A204.1 (cell line): ENCODE measurements around the gene HNRNPH3.
"Not testable (repeated sequence)": the region's sequence is repeated elsewhere in the genome, so short reads cannot be mapped to it uniquely, and the experiment has no call there.

Experiments used
- FAIRE-seq: peaks from 2 replicates; lab custom pipeline; 2012; peaks lifted over from hg19 to GRCh38; lab: Jason Lieb, UNC

HNRNPH3 gene, protein sequence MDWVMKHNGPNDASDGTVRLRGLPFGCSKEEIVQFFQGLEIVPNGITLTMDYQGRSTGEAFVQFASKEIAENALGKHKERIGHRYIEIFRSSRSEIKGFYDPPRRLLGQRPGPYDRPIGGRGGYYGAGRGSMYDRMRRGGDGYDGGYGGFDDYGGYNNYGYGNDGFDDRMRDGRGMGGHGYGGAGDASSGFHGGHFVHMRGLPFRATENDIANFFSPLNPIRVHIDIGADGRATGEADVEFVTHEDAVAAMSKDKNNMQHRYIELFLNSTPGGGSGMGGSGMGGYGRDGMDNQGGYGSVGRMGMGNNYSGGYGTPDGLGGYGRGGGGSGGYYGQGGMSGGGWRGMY

DNA sequence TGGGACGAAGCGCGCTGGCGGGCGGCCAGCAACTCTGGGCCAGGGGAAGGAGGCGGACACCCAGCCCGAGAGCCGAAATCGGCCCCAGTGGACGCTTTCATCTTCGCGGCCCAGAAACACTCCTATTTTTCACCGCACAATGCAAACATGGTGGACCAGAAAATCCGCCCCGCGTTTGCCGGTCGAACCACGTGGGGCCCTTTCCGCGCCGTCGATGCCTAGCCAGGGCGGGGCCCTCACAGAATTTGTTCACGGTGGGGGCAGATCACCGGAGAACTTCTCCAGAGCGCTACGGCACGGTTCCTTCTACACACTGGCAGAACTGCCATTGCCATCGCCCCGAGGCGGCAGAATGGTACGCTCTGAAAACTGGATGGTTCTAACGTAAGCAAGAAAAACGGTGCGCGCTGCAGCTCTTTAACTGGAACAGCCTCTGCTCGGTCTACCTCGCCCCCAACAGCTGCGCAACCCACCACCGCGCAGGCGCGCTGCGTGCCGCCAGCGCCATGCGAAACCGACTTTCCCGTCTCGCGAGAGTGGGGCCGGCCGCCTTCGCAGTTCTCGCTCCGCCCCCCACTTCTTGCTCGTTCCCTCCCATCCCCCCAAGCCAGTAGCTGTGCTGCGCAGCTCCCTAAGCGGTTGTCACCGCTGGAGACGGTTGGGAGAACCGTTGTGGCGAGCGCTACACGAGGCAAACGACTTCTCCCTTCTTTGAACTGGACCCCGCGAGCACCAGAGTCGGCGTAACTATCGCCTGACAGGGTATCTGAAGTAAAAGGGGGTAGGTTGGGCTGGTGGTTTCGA is at the start of gene HNRNPH3:
Gene HNRNPH3, plus strand, starts transcription at position 610 of the 804 bp plus-strand sequence. CDS start 5,158 bp downstream, outside the sequence.
- peak; percentile 27 for FAIRE-seq

DNA sequence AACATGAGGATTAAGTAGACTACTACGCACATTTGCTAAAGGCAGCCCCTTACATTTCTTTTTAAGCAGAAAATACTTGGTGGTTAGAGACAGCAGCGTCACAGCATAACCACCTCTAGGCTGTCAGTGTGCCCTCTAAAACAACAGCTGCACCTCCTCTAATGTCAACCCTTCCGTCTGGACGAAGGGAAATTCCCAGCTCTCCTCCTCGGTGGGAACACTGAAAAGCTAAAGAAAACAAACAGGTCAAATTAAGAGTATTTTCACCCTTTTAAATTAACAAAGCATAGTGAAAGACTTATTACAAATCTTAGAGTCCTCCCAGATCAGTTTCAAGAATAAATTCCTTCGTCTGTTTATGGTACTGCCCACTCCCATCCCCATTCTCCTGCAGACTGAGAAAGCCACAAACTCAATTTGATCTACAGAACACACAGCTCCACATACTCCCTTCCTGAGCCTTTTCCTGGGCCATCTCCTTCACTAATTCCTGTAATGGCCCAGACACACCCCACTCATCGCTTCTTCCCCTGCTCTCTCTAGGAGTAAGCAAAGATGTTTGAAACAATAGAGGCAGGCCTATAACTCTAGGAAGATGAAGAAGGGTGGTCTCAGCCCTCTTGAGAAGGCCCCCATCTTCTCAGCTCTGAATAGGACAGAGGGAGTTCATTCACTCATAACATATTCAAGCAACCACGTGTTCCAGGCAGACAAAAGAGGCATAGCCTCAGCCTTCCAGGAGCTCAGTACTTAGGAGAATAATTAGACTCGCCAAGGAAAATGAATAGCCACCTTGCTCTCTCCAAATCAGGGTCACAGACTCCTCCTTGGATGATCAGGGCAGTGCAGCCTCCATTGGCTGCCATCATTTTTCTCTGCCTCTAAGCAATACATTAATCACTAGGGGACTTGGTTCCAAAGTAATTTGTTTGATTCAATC is 47.5 kb upstream of the HNRNPH3 start:
- no peak for FAIRE-seq

DNA sequence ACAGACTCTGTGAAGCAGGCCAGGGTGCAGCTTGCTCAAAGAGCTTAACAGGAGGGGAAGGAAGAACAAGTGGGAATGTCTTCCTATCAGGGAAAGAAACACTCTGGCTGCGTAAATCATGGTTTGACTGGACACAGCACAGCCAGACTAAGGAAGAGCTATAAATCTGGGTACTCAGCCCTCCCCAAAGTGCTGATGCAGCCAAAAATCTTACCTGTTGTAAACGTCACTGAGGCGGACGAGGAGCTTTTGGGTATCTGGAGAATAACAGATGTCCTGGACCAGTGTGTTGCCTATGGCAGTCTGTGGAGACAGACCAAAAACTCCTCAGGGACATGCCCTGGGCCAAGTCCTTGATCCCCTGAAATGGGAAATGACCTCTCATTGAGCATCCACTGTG is 43.1 kb upstream of the HNRNPH3 start:
- no peak for FAIRE-seq

DNA sequence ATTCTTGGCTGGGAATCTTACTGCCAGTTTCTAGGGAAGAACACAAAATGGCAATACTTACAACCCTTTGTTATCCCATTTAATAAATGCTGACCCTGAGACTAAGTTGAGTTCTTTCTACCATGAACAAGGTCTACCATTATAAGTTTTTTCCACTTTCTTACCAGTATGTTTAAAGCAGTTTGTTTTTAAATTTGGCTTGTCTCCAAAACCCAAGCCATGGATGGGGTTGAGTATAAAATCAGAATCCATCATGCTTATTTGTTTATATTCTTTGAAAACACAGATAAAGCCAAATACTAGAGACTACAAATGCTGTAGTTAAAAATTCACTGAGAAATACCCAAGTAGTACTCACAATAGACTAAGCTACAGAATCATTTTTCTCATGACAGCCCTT is 41.1 kb upstream of the HNRNPH3 start:
- no peak for FAIRE-seq

DNA sequence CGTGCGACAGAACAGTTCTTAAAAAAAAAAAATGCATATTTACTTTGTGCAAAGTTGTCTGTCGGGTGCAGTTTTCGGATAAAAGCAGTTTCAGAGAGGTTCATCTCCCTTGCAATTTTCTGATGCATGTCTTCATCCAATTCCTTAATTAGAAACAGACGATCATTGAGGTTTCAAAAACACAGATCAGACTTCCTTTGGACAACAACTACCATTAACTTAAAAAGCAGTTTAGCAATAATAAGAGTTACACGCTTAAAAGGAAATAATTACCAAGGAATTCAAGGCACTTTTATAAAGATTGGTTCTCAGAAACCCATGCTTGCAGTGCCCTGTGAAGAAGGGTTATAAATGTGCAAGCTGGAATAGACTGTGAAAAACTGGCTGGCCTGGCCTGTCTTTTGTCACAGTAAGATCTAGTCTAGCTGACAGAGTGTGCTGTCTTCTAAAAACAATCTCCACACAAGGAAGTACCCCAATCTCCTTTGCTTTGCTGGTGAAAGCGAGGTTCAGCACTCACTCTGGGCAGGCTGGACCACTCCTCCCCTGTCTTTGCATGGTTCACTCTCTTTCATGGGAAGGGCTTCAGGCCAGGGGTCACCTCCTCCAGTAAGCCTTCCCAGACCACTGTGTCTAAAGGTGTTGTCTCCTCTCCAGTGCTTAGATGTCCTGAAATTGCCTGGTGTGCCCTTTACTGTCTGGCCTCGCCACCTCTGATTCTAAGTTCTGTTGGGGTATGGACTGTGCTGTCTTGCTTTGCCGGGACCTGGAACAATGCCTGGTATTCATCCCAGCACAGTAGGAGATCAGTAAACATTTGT is 34.8 kb upstream of the HNRNPH3 start:
- FAIRE-seq = no peak

DNA sequence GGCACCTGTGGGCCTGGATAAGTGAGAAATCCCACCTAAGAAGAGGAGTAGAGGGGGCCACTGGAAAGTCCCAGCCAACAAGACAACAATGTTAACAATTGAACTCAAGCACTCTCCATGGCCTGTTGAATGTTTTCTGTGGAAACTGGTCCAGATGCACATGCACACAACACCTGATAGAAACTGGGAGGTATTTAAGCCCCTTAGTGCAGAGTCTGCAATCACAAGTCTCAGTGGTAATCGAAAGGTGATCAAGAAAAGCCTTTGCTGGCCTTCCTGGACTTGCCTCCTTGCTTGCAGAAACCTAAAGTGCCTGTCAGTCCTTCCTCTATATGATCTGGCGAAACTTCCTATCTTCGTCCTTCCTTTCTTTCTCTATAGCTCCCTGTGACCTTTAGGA is 30.6 kb upstream of the HNRNPH3 start:
- no peak for FAIRE-seq

DNA sequence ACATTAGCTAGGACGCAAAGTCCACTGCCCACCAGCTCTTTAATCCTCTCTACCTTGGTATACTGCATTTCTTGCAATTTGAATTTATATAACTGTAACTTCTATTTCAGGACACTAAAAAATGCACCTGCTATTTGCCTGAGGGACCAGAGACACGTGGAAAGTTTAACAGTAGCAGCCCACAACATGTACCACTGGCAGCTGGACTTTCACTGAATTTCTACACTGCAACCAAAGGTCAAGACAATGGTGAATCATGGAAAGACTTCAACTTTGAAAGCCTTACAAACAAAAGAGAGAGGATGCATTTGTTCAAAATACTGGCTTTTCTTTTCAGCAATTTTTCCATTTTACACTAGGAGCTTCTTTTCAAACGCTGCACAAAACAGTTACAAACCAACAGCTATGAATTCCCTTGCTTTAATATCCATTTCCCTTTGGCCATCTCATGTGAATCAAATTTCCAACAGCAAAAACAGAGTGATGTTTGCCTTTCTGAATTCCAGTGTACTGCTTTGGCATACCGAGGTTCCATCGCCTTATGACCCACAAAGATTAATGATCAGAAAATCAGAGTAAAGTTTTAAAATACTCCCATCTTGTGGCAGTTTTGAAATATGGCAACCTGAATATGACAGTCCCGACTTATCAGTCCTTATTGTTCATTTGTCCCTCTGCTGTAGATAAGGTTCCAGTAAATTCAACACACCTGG is 29.9 kb upstream of the HNRNPH3 start:
- FAIRE-seq = peak; percentile 97

DNA sequence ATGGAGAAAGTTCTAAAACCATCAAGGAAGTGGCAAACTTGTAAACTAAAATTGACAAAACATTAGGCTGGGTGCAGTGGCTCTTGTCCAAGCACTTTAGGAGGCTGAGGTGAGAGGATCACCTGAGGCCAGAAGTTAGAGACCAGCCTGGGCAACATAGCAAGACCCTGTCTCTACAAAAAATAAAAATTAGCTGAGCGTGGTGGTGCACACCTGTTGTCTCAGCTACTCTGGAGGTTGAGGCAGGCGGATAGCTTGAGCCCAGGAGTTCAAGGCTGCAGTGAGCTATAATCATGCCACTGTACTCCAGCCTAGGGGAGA is 29.4 kb upstream of the HNRNPH3 start:
- FAIRE-seq = no peak

DNA sequence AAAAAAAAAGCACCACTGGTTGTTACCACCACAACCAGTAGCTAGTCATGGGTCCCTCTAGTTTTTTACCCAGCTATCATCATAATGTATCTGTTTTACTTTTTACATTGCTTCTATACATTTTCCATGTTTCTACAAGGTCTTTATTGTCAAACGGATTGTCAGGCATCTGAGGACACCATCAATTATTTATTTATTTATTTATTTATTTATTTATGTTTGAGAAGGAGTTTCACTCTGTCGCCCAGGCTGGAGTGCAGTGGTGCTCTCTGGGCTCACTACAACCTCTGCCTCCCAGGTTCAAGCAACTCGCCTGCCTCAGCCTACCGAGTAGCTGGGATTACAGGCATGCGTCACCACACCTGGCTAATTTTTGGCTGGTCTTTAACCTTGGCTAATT is 29.0 kb upstream of the HNRNPH3 start:
- no peak for FAIRE-seq

DNA sequence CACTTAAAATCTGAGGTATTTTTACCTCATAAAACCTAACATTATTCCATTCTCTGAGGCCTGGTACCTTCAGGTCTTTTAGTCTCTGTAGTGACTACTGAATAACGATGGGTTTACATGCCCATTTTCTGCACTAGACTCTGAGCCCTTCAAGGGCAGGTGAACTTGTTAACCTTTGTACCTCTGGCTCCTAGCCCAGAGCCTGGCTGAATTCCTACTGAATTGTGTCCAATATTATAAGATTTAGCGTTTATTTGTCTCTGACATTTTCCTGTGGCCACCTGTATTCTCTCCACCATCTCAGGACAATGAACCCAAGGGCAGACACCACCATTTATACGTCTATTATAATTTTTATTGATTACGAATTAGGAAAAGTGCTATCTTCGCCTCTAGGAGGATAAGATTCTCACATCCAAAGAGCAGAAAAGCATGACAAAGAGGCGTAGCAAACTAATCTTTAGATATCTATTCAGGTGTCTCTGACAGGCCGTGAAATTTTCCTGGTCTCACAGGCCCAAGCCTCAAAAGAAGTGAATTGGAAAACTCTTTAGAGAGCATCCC is 27.9 kb upstream of the HNRNPH3 start:
- FAIRE-seq = no peak

DNA sequence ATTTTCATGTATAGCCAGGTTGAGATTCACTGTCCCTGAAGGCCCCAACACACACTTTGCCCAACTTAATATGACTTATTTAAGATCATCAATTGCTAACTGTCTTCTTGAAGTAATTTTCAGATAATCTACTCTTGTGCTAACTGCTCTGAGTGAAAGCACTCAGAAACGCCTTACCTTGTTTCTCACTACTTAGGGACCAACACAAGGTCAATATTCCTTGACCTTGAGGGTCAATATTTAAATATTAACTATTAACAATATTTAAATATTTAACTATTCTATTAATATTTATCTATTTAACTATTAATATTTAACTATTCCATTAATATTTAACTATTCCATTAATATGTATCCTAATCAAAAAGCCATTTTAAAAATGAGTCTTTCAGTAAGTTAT is 26.0 kb upstream of the HNRNPH3 start:
- FAIRE-seq = peak; percentile 68

DNA sequence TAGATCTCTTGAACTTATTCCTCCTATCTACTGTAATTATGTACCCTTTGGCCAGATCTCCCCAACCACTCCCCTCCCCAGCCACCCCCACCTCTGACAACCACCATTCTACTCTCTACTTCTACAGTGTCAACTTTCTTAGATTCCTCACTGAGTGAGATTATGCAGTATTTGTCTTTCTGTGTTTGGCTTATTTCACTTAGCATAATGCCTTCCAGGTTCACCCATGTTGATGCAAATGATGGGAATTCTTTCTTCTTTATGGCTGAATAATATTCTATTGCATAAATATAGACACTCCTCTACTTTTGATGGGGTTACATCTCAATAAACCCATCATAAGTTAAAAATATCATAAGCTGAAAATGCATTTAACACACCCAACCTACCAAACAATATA is 21.3 kb upstream of the HNRNPH3 start:
- FAIRE-seq = no peak

DNA sequence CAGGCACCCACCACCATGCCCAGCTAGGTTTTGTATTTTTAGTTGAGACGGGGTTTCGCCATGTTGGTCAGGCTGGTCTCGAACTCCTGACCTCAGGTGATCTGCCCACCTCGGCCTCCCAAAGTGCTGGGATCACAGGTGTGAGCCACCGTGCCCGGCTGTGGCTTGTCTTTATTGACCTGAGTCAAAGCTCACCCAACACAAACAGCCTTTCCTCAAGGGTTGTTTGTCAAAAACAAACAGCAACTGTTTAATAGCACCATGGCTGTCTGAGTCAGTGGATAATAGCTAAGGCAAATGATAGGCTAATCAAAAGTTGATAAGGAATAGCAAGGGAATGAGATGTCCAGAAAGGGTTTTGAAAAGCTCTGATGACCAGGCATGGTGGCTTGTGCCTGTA is 16.9 kb upstream of the HNRNPH3 start:
- FAIRE-seq = not testable (repeated sequence)

DNA sequence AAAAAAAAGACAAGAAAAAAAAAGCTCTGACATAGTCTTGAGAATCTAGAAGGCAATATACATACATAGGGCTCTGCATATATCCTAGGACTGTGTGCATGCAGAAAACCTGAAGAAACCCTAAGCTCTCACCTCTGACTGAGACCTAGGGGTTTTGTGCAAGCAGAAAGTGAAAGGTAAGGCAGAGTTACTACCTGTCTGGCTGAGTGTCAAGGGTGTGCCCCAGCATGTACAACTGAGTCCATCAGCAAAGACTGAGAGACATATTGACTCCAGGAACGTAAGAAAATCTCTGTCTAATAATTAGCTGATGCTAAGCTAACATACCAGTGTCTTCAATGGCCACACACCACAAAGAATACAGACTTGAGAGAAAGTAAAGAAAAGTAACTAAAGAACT is 16.3 kb upstream of the HNRNPH3 start:
- no peak for FAIRE-seq

DNA sequence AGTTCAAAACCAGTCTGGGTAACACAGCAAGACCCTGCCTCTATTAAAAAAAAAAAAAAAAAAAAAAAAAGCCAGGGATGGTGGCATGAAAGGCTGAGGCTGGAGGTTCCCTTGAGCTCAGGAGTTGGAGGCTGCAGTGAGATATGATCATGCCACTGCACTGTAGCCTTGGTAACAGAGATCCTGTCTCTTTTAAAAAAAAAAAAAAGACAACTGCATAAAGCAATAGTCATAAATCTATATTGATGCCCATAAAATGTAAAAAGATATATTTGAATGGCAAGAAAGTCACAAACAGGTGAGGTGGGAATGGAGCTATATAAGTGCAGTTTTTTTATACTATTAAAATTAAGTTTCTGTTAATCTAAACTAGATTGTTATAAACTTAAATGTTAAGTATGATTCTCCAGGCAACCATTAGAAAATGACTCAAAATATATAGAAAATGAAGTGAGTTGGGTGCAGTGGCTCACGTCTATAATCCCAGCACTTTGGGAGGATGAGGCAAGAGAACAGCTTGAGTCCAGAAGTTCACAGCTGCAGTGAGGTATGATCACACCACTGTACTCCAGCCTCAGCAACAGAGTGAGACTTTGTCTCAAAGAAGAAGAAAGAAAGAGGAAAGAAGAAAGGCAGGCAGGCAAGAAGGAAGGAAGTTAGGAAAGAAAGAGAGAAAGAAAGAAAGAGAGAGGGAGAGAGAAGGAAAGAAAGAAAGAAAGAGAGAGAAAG is 13.4 kb upstream of the HNRNPH3 start:
- FAIRE-seq = no peak

DNA sequence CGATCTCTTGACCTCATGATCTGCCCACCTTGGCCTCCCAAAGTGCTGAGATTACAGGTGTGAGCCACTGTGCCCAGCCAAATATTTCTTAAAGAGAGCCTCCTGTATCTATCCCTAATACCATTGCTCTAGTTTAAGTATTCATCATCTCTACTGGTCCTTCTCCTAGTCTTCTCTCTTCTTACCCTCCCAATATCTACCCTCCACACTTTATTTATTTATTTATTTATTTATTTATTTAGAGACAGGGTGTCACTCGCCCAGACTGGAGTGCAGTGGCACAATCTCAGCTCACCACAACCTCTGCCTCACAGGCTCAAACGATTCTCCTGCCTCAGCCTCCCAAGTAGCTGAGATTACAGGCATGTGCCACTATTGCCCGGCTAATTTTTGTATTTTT is 7.5 kb upstream of the HNRNPH3 start:
- not testable (repeated sequence) for FAIRE-seq

DNA sequence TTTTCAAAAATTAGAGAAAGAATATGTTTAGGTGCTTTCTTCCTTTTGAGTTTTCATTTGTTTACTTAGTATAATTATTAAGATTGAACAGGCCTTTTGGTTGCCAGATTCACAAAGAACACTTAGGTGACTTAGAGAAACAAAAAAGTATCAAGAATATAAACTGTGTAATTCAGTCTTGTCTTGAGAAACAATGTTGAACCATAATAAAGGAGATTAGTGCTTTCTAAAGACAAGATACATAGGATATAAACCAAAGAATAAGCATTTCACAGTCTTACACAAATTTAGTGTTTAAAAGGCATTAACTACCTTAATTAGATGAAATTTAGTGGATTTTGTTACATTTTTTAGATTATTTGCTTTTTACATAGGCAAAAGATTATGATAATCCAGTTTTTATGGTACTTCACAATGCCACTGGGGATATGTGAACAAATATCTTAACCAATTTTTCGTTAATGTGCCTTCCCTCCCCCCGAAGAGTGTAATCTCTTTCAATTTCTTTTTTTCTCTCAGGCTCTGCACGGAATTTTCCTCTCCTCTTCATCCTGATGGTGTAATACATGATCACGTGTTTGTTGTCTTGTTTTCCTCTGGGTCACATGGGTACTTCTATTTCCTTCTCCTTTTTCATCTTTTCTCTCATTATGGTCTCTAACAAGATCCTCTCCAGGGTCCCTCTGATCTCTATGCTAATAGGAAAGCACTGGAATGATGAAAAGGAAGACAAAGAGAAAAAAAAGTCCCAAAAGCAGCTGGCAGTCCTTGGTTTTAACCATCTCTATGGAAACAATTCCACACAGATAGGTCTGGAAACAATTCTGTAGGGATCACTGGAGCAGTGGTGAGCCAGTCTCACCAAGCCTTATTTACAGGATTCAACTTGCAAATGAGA is 3.7 kb upstream of the HNRNPH3 start:
- FAIRE-seq = no peak

DNA sequence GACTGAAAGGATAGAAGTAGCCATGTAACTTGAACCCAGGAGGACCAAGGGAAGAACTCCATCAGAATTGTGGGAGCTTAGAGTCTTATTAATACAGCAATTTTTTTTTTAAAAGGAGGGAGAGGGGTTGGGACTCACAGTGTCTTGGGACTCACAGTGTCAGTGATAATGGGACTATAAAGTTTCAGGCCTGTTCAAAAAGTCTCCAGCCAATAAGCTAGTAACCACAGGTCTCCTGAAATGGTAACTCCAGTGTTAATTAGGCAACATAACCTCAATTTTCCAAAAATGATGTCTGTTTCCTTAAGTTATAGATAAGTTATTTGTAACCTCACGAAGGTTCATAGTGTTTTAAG is 2.4 kb upstream of the HNRNPH3 start:
- no peak for FAIRE-seq

DNA sequence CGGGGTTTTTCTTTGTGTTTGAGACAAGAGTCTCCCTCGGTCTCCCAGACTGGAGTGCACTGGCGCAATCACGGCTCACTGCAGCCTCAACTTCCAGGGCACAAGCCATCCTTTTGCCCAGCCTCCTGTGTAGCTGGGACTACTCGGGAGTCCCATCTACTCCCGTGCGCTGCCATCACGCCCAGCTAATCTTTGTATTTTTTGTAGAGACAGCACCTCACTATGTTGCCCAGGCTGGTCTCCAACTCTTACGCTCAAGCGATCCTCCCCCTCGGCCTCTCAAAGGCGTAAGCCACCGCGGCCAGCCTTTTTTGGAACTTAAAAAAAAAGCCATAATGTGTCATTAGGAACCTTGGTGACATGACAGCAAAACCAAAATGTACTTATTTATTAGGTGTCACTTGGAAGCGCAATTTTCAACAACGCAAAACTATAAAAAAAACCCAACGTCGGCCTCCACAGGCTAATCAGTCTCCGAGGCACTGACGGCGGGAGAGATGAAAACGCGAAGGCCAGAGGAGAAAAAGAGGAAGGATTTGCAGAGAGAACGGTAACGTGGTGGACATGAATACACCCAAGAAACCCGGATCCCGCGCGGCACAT is 911 bp upstream of the HNRNPH3 start:
- FAIRE-seq = no peak
